Heart right ventricle (tissue), 16 donors: ENCODE results near the gene BET1L. TPM values are rescaled to one million over a fixed set of nuclear protein-coding genes. Genes with fewer than 3 reads are reported as not detected.
A peak's percentile ranks its signal among the peaks of the same experiment; 100 is the strongest.

ENCODE experiments used
- ATAC-seq, 8 donors: fragments of 200-7000 bp; cut with Tn5 transposase; one replicate each; pipeline ENCODE4 v1.9.1; 2020; ENCODE audit warnings: mild to moderate bottlenecking in 8 of 8, moderate library complexity in 8 of 8, moderate number of reproducible peaks in 1 of 8
- DNase-seq, 2 donors: peaks; one replicate each; pipeline ENCODE4 v3.0.0-alpha.2; 2020
- H3K27ac ChIP-seq, 10 donors: fragments of 200-600 bp; sonication (generic) in 2 of 10; one replicate each; pipeline versions ENCODE4 v1.5.0 to v1.8.0; 2020 to 2022; ENCODE audit warnings: mild to moderate bottlenecking in 3 of 10
- H3K27me3 ChIP-seq, 7 donors: fragments of 200-600 bp; one replicate each; pipeline ENCODE4 v1.8.0; 2021 to 2022; ENCODE audit warnings: mild to moderate bottlenecking in 2 of 7
- H3K36me3 ChIP-seq, 9 donors: fragments of 200-600 bp; sonication (generic) in 1 of 9; one replicate each; pipeline versions ENCODE4 v1.5.0 to v1.8.0; 2020 to 2022; ENCODE audit warnings: mild to moderate bottlenecking in 2 of 9
- H3K4me1 ChIP-seq, 9 donors: fragments of 200-600 bp; sonication (generic) in 1 of 9; one replicate each; pipeline versions ENCODE4 v1.5.0 to v1.8.0; 2020 to 2022; ENCODE audit warnings: mild to moderate bottlenecking in 4 of 9
- H3K4me3 ChIP-seq, 10 donors: fragments of 200-600 bp; sonication (generic) in 2 of 10; one replicate each; pipeline versions ENCODE4 v1.5.0 to v1.8.0; 2020 to 2022; ENCODE audit warnings: mild to moderate bottlenecking in 7 of 10, moderate library complexity in 2 of 10
- H3K9me3 ChIP-seq, 11 donors: fragments of 200-600 bp in 10 of 11; sonication (generic) in 2 of 11; one replicate each; pipeline versions ENCODE4 v1.5.0 to v1.8.0; 2013 to 2022; ENCODE audit warnings: mild to moderate bottlenecking in 2 of 11, control low read depth in 1 of 11, moderate library complexity in 1 of 11
- CTCF ChIP-seq, 9 donors: fragments of 200-600 bp; sonication (generic) in 2 of 9; IDR thresholded peaks; one replicate each; pipeline versions ENCODE4 v1.5.0 to v1.8.0; 2021 to 2022; ENCODE audit warnings: antibody characterized with exemption in 9 of 9, mild to moderate bottlenecking in 5 of 9, moderate library complexity in 1 of 9
- WGBS, 2 donors: extraction: QIAGEN DNeasy Blood & Tissue Kit; methylation state at CpG; one replicate each; pipeline ENCODE4 v1.1.7; 2013; ENCODE audit warnings: inconsistent platforms in 1 of 2; 5-methylcytosine and 5-hydroxymethylcytosine counted together
- intact Hi-C, 10 donors: fragments of 100-400 bp; cut with DNase I; formaldehyde crosslinking; loops; one replicate each; pipeline versions ENCODE4 v1.11.1 to v1.14.2; 2022
- long read RNA-seq, 3 donors: library from polyadenylated mRNA; unstranded; transcript quantifications; one replicate each; pipeline ENCODE4 v2.0.0, GENCODE V29; 2020 to 2021
- polyA plus RNA-seq, 2 donors: library from polyadenylated mRNA; stranded (reverse); fragments of 200-250 nt; gene quantifications; one replicate each; pipeline ENCODE4 v1.2.3, GENCODE V29; 2013
- total RNA-seq, 10 donors: library from RNA; stranded (reverse); fragmentation: NEBNext Ultra II Directional in 3 of 10; extraction: Animal tissue kit (Norgen Biotek cat#: 25700) in 3 of 10; gene quantifications; one replicate each; pipeline versions ENCODE4 v1.2.1 to v1.2.4, GENCODE V29; 2021 to 2023
- donor health status: Arrhythmogenic right ventricular cardiomyopathy.
- donor health status: ischemic (EF 13 %, LVEDD 7.1; RV severe dilation, severe dysfunction).
- donor health status: healthy with polysubstance abuse.
- donor health status: DM: no; HTN: yes; CAD: no.
- donor health status: DM: no; HTN: no; CAD: no.
- donor health status: ischemic (EF 25% LVEDD 6.9; RV normal size, moderate dysfunction).
- donor health status: ischemic (EF 25% LVEDD 5.7; RV mildly dilated, moderate dysfunction).
- donor health status: healthy.
- donor health status: DM: yes; HTN: yes; CAD: no.
- donor health status: Ischemic cardiomyopathy.
- donor health status: ischemic (EF 35%, LVEDD 5.7; RV mildly dilated, moderate dysfunction).
- donor health status: nonischemic (EF 11% LVEDD 7.7; RV severe dilation, severe dysfunction).
- donor health status: DM: yes; HTN: yes; CAD: no.
- donor health status: PGD.
- donor health status: ischemic (EF 29% LVEDD 5.4; RV normal size, mild dysfunction).
- donor health status: nonischemic (EF 23%, LVEDD 6.1; RV moderate dilation, normal function).

The BET1L gene
- total RNA-seq: 10 to 100 TPM; 18.7 to 32.0 (median 20.7) TPM
- 10 to 100 TPM; 12.4 to 23.5 TPM for polyA plus RNA-seq
- long read RNA-seq, donor 1, transcript BET1L-203 (4 exons, 2,819 nt): major isoform, 9 of 22 reads
- long read RNA-seq, donor 1, partial matches to known transcripts: 0 of 22 reads
- long read RNA-seq, donor 1, other reads (novel, unspliced or antisense): 13 of 22 reads
- long read RNA-seq, donor 2, partial matches to known transcripts: 0 of 14 reads
- long read RNA-seq, donor 2, other reads (novel, unspliced or antisense): 9 of 14 reads
- long read RNA-seq, donor 3, transcript BET1L-203 (4 exons, 2,819 nt): major isoform, 25 of 48 reads
- long read RNA-seq, donor 3, partial matches to known transcripts: 0 of 48 reads
- long read RNA-seq, donor 3, other reads (novel, unspliced or antisense): 23 of 48 reads

DNA sequence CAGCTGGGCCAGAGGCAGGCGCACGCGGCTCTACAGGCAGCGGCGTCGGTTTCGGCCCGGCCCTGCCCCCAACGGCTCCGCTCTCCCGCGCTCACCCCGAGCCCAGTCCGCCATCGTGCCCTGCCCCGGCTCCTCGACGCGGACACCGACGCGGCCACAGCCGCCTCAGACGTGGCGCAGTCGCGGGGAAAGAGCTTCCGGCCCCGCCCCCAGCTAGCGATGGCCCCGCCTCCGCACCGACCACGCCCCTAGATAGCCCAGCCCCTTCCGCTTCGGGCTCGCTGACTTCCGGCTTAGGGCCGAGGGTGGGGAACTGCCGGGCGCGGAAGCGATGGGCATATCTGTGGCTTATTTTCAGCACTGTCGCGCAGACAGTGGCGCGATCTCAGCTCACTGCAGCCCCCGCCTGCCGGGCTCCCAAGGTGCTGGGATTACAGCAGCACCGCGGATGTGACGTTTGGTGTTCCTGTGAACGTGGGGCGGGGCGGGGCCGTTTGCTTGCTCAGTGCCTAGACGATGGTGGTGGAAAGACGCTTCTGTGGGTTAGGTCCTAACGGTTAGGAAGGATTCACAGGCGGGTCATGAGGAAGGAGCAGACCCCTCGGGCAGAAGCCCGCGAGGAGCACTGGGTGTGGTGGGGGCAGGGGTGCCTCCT is at the start of gene BET1L, which contains the start of gene RIC8A:
Gene BET1L, minus strand, starts transcription at position 192 of the 655 bp plus-strand sequence. Its CDS starts 78 bp downstream, at position 114.
Gene RIC8A, plus strand, starts transcription at position 501 of the 655 bp plus-strand sequence. CDS start 1,147 bp downstream, outside the sequence.
- H3K36me3 ChIP-seq: peaks cover 0 to 65% (median 20%) of the 10 kb centered on the region in 9 donors
- H3K4me1 ChIP-seq: peaks cover 20 to 64% (median 39%) of the 10 kb centered on the region in 9 donors
- intact Hi-C loops: loop anchor here in 5 of 10 donors (5.0 to 10.0 kb wide), 4 partner anchors 147 to 297 kb away; partner anchors contain the start of gene RNH1 (in 1 of the 5)
- no peak for TF ChIP-seq CTCF (IDR thresholded peaks at IDR 0.05)
- 0% methylated on average over 63 of the region's 63 CpGs for WGBS, 2 donors
- peak within 1 kb of the TSS; percentile 79 to 96 (median 90) for H3K4me3 ChIP-seq
- no peaks in the 10 kb centered on the region for H3K27me3 ChIP-seq
- H3K9me3 ChIP-seq: no peaks in the 10 kb centered on the region
- ATAC-seq (peak; percentile 89 to 95 (median 93)), DNase-seq (peak; percentile 94 to 96)
- peak within 1 kb of the TSS; percentile 96 to 100 (median 98) for H3K27ac ChIP-seq

- Histone ChIP-seq H3K36me3 (peaks cover 0 to 34% (median 23%) of the 10 kb centered on the region in 9 donors), H3K27me3 (peaks cover 0 to 10% (median 0%) of the 10 kb centered on the region in 7 donors), H3K4me3 (no peak overlapping the region), H3K9me3 (no peaks in the 10 kb centered on the region), H3K4me1 (no peaks in the 10 kb centered on the region), H3K27ac (no peak overlapping the region)
- WGBS, 2 donors: 85 to 97% methylated on average over 2 of the region's 2 CpGs
- intact Hi-C loops: loop anchor here in 4 of 10 donors (5.0 to 10.0 kb wide), 4 partner anchors 59 to 119 kb away; partner anchors contain the start of genes B4GALNT4 (in 2 of the 4) and IFITM1 (in 1 of the 4)
- TF ChIP-seq CTCF (IDR thresholded peaks at IDR 0.05): no peak
- ATAC-seq (no peak), DNase-seq (no peak)
These were observed 48.6 kb upstream of the BET1L start for GRCh38 chr11:255816-256215.

DNA sequence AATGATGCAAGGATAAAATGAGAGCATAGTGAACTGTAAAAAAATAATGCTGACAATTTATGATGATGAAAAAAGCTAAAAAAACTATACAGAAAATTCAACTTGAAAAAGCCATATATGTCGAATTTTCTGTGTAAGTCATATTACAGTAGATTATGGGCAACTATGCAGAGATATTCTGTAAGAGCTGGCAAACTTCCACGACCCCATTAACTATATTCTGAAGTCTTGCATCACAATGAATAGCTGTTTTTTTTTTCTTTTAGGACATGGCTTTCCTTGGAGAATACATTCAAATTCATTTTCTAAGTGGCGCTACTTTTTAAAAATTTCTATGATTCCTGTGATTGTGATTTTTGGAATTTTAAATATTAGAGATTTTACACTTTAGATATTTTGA is 48.0 kb upstream of the BET1L start:
- Histone ChIP-seq H3K4me1 (no peaks in the 10 kb centered on the region), H3K4me3 (no peak overlapping the region), H3K27me3 (peaks cover 0 to 10% (median 0%) of the 10 kb centered on the region in 7 donors), H3K36me3 (peaks cover 0 to 40% (median 26%) of the 10 kb centered on the region in 9 donors), H3K27ac (no peak overlapping the region), H3K9me3 (no peaks in the 10 kb centered on the region)
- no peak for TF ChIP-seq CTCF (IDR thresholded peaks at IDR 0.05)
- WGBS, 2 donors: 56 to 58% methylated on average over 3 of the region's 3 CpGs
- intact Hi-C loops: loop anchor here in 4 of 10 donors (5.0 to 10.0 kb wide), 4 partner anchors 60 to 120 kb away; partner anchors contain the start of genes B4GALNT4 (in 2 of the 4) and IFITM1 (in 1 of the 4)
- no peak for DNase-seq
- ATAC-seq: no peak

DNA sequence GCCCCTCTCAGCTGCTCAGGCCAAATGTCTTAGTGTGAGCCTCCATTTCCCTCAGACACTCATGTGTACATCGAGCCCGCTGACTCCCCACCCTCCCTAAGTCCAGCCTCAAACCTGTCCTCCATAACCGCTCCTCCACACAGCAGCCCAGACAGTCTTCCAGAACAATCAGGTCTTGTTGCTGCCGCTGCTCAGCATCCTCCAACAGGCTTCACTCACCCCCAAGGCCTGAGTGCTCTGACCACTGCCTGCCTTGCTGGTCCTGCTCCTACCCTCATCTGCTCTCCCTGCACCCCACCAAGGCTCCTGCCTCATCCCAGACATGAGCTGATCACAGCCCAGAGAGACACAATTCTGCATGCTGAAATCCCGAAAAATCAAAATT is 46.7 kb upstream of the BET1L start:
- WGBS, 2 donors: 89 to 95% methylated on average over 5 of the region's 5 CpGs
- no peak overlapping the region for H3K4me3 ChIP-seq
- H3K9me3 ChIP-seq: no peaks in the 10 kb centered on the region
- TF ChIP-seq CTCF (IDR thresholded peaks at IDR 0.05): no peak
- intact Hi-C loops: loop anchor here in 3 of 10 donors (5.0 to 10.0 kb wide), 4 partner anchors 33 to 121 kb away; partner anchors contain the start of genes B4GALNT4 (in 2 of the 3), IFITM1 (in 1 of the 3) and PGGHG (in 1 of the 3)
- H3K4me1 ChIP-seq: no peaks in the 10 kb centered on the region
- H3K27ac ChIP-seq: no peak overlapping the region
- DNase-seq (no peak), ATAC-seq (no peak)
- peaks cover 0 to 3% (median 0%) of the 10 kb centered on the region in 7 donors for H3K27me3 ChIP-seq
- peaks cover 0 to 53% (median 31%) of the 10 kb centered on the region in 9 donors for H3K36me3 ChIP-seq
